SK-N-SH (cell line): ENCODE data around the gene CCDC57. TPM values are rescaled to one million over a fixed set of nuclear protein-coding genes. Genes with fewer than 3 reads are reported as not detected.

Experiments
- CTCF ChIA-PET: fragments of 300-600, 350-600 bp; formaldehyde crosslinking; extraction: SDS; loops from one replicate; lab custom pipeline; 2021; lab: Yijun Ruan, JAX
- POLR2A ChIA-PET: fragments of 350-600 bp; sonication (Branson Sonifier 250); formaldehyde crosslinking; extraction: SDS; loops from one replicate; lab custom pipeline; 2020; ENCODE audit warnings: antibody characterized with exemption, inconsistent platforms; lab: Yijun Ruan, JAX
- DNase-seq: peaks from one replicate; pipeline ENCODE4 v3.0.0; 2012
- H2AFZ ChIP-seq: fragments of 200-600 bp; sonication (generic); 2 replicates; pipeline ENCODE4 v1.8.1; 2016; ENCODE audit warnings: antibody characterized with exemption, mild to moderate bottlenecking, low read depth
- H3F3A ChIP-seq: fragments of 200-600 bp; sonication (generic); replicated peaks from 2 replicates; pipeline ENCODE3; 2016; ENCODE audit warnings: antibody characterized with exemption, mild to moderate bottlenecking; ENCODE audit not compliant: insufficient read depth
- H3K27ac ChIP-seq, 2 experiments: fragments of 200-500 bp in 1 of 2; fragments of 200-600 bp in 1 of 2; sonication (Bioruptor generic) in 1 of 2; sonication (generic), shearing (Covaris generic) in 1 of 2; 2 replicates each; pipeline versions ENCODE4 v1.5.1 to v1.6.1; 2014 to 2016; ENCODE audit warnings: low read depth in 2 of 2, inconsistent platforms in 1 of 2, low read length in 1 of 2, mild to moderate bottlenecking in 1 of 2, mixed read lengths in 1 of 2
- H3K27me3 ChIP-seq: fragments of 200-600 bp; sonication (generic), shearing (Covaris generic); 2 replicates; pipeline ENCODE4 v1.6.1; 2016; ENCODE audit warnings: mixed run types; ENCODE audit not compliant: insufficient read depth
- H3K36me3 ChIP-seq, 2 experiments: fragments of 200-500 bp in 1 of 2; fragments of 200-600 bp in 1 of 2; sonication (Bioruptor generic) in 1 of 2; sonication (generic) in 1 of 2; replicated peaks in 1 of 2; 2 replicates each; pipeline versions ENCODE3 to v1.5.1; 2014 to 2016; ENCODE audit warnings: low read length in 1 of 2, mild to moderate bottlenecking in 1 of 2; ENCODE audit not compliant: insufficient read depth in 2 of 2, control insufficient read depth in 1 of 2
- H3K4me1 ChIP-seq, 2 experiments: fragments of 200-500 bp in 1 of 2; fragments of 200-600 bp in 1 of 2; sonication (Bioruptor generic) in 1 of 2; sonication (generic), shearing (Covaris generic) in 1 of 2; 2 replicates each; pipeline versions ENCODE4 v1.5.1 to v1.6.1; 2014 to 2016; ENCODE audit warnings: low read depth in 1 of 2, low read length in 1 of 2, mixed run types in 1 of 2; ENCODE audit not compliant: insufficient read depth in 2 of 2, control insufficient read depth in 1 of 2
- H3K4me2 ChIP-seq: fragments of 200-600 bp; sonication (generic), shearing (Covaris generic); 2 replicates; pipeline ENCODE4 v1.6.1; 2017; ENCODE audit warnings: mixed run types
- H3K4me3 ChIP-seq, 2 experiments: fragments of 200-500 bp in 1 of 2; fragments of 200-600 bp in 1 of 2; sonication (Bioruptor generic) in 1 of 2; sonication (generic), shearing (Covaris generic) in 1 of 2; 2 replicates each; pipeline versions ENCODE4 v1.5.1 to v1.8.1; 2014 to 2016; ENCODE audit warnings: low read depth in 2 of 2, inconsistent platforms in 1 of 2, low read length in 1 of 2, mild to moderate bottlenecking in 1 of 2, mixed read lengths in 1 of 2, moderate library complexity in 1 of 2
- H3K79me2 ChIP-seq: fragments of 200-600 bp; sonication (generic); 2 replicates; pipeline ENCODE4 v1.8.1; 2017; ENCODE audit warnings: mild to moderate bottlenecking; ENCODE audit not compliant: insufficient read depth
- H3K9ac ChIP-seq: fragments of 200-600 bp; sonication (generic); 2 replicates; pipeline ENCODE4 v1.6.1; 2017; ENCODE audit warnings: mixed run types
- H3K9me2 ChIP-seq: fragments of 200-600 bp; sonication (generic); 2 replicates; pipeline ENCODE4 v1.6.1; 2017; ENCODE audit warnings: mixed run types
- H3K9me3 ChIP-seq: fragments of 200-600 bp; sonication (generic); 2 replicates; pipeline ENCODE4 v1.6.1; 2017; ENCODE audit warnings: mixed run types, mild to moderate bottlenecking, moderate library complexity
- H4K20me1 ChIP-seq: fragments of 200-600 bp; sonication (generic); 2 replicates; pipeline ENCODE4 v1.6.1; 2017; ENCODE audit warnings: mild to moderate bottlenecking, mixed run types; ENCODE audit not compliant: insufficient read depth
- FOXM1 ChIP-seq: IDR thresholded peaks from 2 replicates; pipeline ENCODE4 v1.4.0; 2012; ENCODE audit warnings: low read depth, mild to moderate bottlenecking
- GABPA ChIP-seq: IDR thresholded peaks from 2 replicates; pipeline ENCODE4 v1.4.0; 2012; ENCODE audit warnings: low read depth, mild to moderate bottlenecking
- GATA2 ChIP-seq: sonication (generic); formaldehyde crosslinking; IDR thresholded peaks from 2 replicates; pipeline ENCODE4 v1.5.0; 2020; ENCODE audit warnings: mild to moderate bottlenecking, missing genetic modification reagents
- NFIC ChIP-seq: IDR thresholded peaks from 2 replicates; pipeline ENCODE4 v1.4.0; 2012; ENCODE audit warnings: borderline replicate concordance
- POLR2AphosphoS5 ChIP-seq: IDR thresholded peaks from 2 replicates; pipeline ENCODE4 v1.6.1; 2012; ENCODE audit warnings: low read depth, low read length
- RAD21 ChIP-seq: IDR thresholded peaks from 2 replicates; pipeline ENCODE4 v1.6.1; 2012; ENCODE audit warnings: mild to moderate bottlenecking, low read length
- RCOR1 ChIP-seq: fragments of 150-350 bp; IDR thresholded peaks from 2 replicates; pipeline ENCODE4 v1.6.1; 2017; ENCODE audit warnings: antibody characterized with exemption, low read length
- RFX5 ChIP-seq: IDR thresholded peaks from 2 replicates; pipeline ENCODE4 v1.6.1; 2012; ENCODE audit warnings: mild to moderate bottlenecking, improper control_type of control experiment, low read length
- SMC3 ChIP-seq: IDR thresholded peaks from 2 replicates; pipeline ENCODE4 v1.6.1; 2012; ENCODE audit warnings: low read depth, low read length, improper control_type of control experiment
- TCF12 ChIP-seq: IDR thresholded peaks from 2 replicates; pipeline ENCODE4 v1.4.0; 2012
- YY1 ChIP-seq: IDR thresholded peaks from 2 replicates; pipeline ENCODE4 v1.4.0; 2012; ENCODE audit warnings: low read depth, mild to moderate bottlenecking
- WGBS: methylation state at CpG from one replicate; pipeline ENCODE4 v1.1.6; 2017; ENCODE audit warnings: low lambda C conversion rate; 5-methylcytosine and 5-hydroxymethylcytosine counted together
- polyA plus RNA-seq, 3 experiments: library from polyadenylated mRNA; depleted of rRNA; stranded (reverse); fragments of >200 nt; gene quantifications; 2 replicates each; pipeline ENCODE4 v1.2.3, GENCODE V29; 2012
- TF ChIP-seq, protein P1 (sequence below): IDR thresholded peaks from 2 replicates; pipeline ENCODE4 v1.6.1; 2012; ENCODE audit warnings: mild to moderate bottlenecking, low read depth, low read length, moderate library complexity
- TF ChIP-seq, protein P2 (sequence below): fragments of 150-350 bp; IDR thresholded peaks from 2 replicates; pipeline ENCODE4 v1.6.1; 2016; ENCODE audit warnings: mild to moderate bottlenecking, low read depth, low read length
- TF ChIP-seq, protein P3 (sequence below): IDR thresholded peaks from 2 replicates; pipeline ENCODE4 v1.4.0; 2012; ENCODE audit warnings: low read depth, borderline replicate concordance

Gene CCDC57
- polyA plus RNA-seq, 1 of the 3 experiments (the other 2 are of a cell fraction) = 68.6 TPM

DNA sequence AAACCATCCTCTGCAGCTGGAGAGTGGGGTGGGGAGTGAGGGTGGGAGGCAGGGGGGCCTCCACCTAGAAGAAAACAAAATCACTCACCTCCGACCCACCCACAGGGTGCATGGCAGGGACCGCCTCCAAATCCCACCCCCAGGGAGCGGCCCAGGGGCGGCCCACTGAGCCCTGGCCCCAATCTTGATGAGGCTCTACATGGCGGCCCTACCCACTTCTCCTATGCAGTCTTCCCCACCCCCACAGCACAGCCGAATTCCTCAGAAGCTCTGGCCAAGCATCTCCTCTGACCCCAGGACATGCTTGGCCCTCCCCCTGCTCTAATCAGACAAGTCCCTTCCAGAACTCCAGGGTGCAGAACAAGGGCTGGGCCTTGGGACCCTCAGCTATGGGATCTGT, 96.4 kb downstream of the CCDC57 start:
- Histone ChIP-seq H3K27ac (no peak overlapping the region), H3K79me2 (no peaks in the 10 kb centered on the region), H2AFZ (no peak overlapping the region), H3K9me3 (no peaks in the 10 kb centered on the region), H3K4me2 (no peak overlapping the region), H3K9ac (no peak overlapping the region), H4K20me1 (no peaks in the 10 kb centered on the region), H3K36me3 (peaks cover 10 to 18% of the 10 kb centered on the region in 2 experiments), H3K4me1 (no peaks in the 10 kb centered on the region; a peak in 1 of 4 replicates), H3K9me2 (no peaks in the 10 kb centered on the region), H3F3A (no peaks in the 10 kb centered on the region), H3K4me3 (no peak overlapping the region), H3K27me3 (no peaks in the 10 kb centered on the region)
- POLR2A ChIA-PET = no interaction called here
- peak; percentile 23 for DNase-seq
- 89% methylated on average over 3 of the region's 6 CpGs for WGBS
- TF ChIP-seq, protein P1, sequence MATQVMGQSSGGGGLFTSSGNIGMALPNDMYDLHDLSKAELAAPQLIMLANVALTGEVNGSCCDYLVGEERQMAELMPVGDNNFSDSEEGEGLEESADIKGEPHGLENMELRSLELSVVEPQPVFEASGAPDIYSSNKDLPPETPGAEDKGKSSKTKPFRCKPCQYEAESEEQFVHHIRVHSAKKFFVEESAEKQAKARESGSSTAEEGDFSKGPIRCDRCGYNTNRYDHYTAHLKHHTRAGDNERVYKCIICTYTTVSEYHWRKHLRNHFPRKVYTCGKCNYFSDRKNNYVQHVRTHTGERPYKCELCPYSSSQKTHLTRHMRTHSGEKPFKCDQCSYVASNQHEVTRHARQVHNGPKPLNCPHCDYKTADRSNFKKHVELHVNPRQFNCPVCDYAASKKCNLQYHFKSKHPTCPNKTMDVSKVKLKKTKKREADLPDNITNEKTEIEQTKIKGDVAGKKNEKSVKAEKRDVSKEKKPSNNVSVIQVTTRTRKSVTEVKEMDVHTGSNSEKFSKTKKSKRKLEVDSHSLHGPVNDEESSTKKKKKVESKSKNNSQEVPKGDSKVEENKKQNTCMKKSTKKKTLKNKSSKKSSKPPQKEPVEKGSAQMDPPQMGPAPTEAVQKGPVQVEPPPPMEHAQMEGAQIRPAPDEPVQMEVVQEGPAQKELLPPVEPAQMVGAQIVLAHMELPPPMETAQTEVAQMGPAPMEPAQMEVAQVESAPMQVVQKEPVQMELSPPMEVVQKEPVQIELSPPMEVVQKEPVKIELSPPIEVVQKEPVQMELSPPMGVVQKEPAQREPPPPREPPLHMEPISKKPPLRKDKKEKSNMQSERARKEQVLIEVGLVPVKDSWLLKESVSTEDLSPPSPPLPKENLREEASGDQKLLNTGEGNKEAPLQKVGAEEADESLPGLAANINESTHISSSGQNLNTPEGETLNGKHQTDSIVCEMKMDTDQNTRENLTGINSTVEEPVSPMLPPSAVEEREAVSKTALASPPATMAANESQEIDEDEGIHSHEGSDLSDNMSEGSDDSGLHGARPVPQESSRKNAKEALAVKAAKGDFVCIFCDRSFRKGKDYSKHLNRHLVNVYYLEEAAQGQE = no peak
- TF ChIP-seq, protein P2, sequence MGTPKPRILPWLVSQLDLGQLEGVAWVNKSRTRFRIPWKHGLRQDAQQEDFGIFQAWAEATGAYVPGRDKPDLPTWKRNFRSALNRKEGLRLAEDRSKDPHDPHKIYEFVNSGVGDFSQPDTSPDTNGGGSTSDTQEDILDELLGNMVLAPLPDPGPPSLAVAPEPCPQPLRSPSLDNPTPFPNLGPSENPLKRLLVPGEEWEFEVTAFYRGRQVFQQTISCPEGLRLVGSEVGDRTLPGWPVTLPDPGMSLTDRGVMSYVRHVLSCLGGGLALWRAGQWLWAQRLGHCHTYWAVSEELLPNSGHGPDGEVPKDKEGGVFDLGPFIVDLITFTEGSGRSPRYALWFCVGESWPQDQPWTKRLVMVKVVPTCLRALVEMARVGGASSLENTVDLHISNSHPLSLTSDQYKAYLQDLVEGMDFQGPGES = no peak
- TF ChIP-seq RFX5 (no peak), FOXM1 (no peak), YY1 (no peak)
- CTCF ChIA-PET = interaction anchor here (0.9 to 3.0 kb wide), 2 partner anchors 9 to 86 kb away, joined by 5 to 18 read pairs; no protein-coding TSS in a partner anchor

DNA sequence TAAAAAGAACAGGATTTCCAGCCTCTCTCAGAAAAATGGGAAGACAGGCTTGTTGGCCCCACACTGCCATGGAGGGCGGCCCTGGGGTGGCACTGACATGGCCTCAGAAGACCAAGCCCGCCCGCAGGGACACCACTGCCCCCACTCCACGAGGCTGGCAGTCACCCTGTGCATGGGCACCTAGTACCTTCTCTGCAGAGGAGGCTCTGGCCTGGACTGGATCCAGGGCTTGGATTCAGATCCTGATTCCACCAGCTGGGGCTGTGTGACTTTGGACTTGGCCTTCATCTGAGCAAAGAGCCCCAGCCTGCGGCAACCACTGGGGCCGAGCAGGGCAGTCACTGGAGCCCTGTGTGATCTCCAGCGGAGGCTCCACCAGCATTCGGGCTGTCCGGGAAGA, 97.8 kb downstream of the CCDC57 start:
- WGBS = 94% methylated on average over 9 of the region's 9 CpGs
- Histone ChIP-seq H3K27me3 (no peaks in the 10 kb centered on the region), H3K79me2 (no peaks in the 10 kb centered on the region), H3K36me3 (peaks cover 13 to 18% of the 10 kb centered on the region in 2 experiments), H3F3A (peaks cover 7% of the 10 kb centered on the region), H3K4me3 (no peak overlapping the region), H3K27ac (no peak overlapping the region), H3K4me2 (no peak overlapping the region), H3K9me3 (no peaks in the 10 kb centered on the region), H4K20me1 (no peaks in the 10 kb centered on the region), H3K9ac (no peak overlapping the region), H3K9me2 (no peaks in the 10 kb centered on the region), H3K4me1 (no peaks in the 10 kb centered on the region), H2AFZ (no peak overlapping the region)
- no peak for TF ChIP-seq TCF12
- TF ChIP-seq GABPA = no peak
- no peak for TF ChIP-seq POLR2AphosphoS5
- no peak for TF ChIP-seq RCOR1
- TF ChIP-seq, protein P3, sequence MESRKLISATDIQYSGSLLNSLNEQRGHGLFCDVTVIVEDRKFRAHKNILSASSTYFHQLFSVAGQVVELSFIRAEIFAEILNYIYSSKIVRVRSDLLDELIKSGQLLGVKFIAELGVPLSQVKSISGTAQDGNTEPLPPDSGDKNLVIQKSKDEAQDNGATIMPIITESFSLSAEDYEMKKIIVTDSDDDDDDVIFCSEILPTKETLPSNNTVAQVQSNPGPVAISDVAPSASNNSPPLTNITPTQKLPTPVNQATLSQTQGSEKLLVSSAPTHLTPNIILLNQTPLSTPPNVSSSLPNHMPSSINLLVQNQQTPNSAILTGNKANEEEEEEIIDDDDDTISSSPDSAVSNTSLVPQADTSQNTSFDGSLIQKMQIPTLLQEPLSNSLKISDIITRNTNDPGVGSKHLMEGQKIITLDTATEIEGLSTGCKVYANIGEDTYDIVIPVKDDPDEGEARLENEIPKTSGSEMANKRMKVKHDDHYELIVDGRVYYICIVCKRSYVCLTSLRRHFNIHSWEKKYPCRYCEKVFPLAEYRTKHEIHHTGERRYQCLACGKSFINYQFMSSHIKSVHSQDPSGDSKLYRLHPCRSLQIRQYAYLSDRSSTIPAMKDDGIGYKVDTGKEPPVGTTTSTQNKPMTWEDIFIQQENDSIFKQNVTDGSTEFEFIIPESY = no peak
- no peak for TF ChIP-seq SMC3
- TF ChIP-seq, protein P2 = no peak
- no peak for TF ChIP-seq RFX5
- no peak for TF ChIP-seq NFIC
- TF ChIP-seq, protein P1 = no peak
- no peak for TF ChIP-seq RAD21
- no peak for TF ChIP-seq GATA2 (CRISPR knock-in tag)
- ChIA-PET CTCF (interaction anchor here (0.9 to 2.0 kb wide), 2 partner anchors 77 to 155 kb away, joined by 3 to 7 read pairs; partner anchors contain the start of gene DCXR), POLR2A (interaction anchor here (1.0 kb wide), 1 partner anchor 9 kb away, joined by 3 read pairs; no protein-coding TSS in a partner anchor)
- DNase-seq = peak; percentile 16
